ENCODE results near the gene TMEM132C. TPM values are rescaled to one million over a fixed set of nuclear protein-coding genes. Genes with fewer than 3 reads are reported as not detected.

TMEM132C gene
- polyA plus RNA-seq, 1 experiment: not detected

- Histone ChIP-seq H3K9me3 (ENCODE audit: control insufficient read depth, insufficient read depth, low read length) (peaks cover 45% of the 10 kb centered on the region; the same call in 1 of the 2 replicates), H3K4me3 (ENCODE audit: low read depth, low read length) (no peak overlapping the region), H3K27me3 (ENCODE audit: control insufficient read depth, insufficient read depth, low read length) (no peaks in the 10 kb centered on the region), H3K27ac (ENCODE audit: low read depth, low read length) (no peak overlapping the region)
- CTCF ChIA-PET: no interaction called here
- POLR2A ChIA-PET: no interaction called here
- TF ChIP-seq CTCF (IDR thresholded peaks at IDR 0.05; ENCODE audit: low read depth, low read length): no peak
- no peak for DNase-seq (ENCODE audit: low read depth, low spot score)
These were observed 371.0 kb downstream of the TMEM132C start for GRCh38 chr12:128637642-128638606.

- CTCF ChIA-PET: no interaction called here
- peaks cover 44% of the 10 kb centered on the region; the same call in 1 of the 2 replicates for H3K9me3 ChIP-seq (ENCODE audit: control insufficient read depth, insufficient read depth, low read length)
- no peak for TF ChIP-seq CTCF (IDR thresholded peaks at IDR 0.05; ENCODE audit: low read depth, low read length)
- no peak overlapping the region for H3K4me3 ChIP-seq (ENCODE audit: low read depth, low read length)
- DNase-seq (ENCODE audit: low read depth, low spot score): no peak
- no peak overlapping the region for H3K27ac ChIP-seq (ENCODE audit: low read depth, low read length)
- POLR2A ChIA-PET: no interaction called here
- H3K27me3 ChIP-seq (ENCODE audit: control insufficient read depth, insufficient read depth, low read length): no peaks in the 10 kb centered on the region
These were observed 372.1 kb downstream of the TMEM132C start for GRCh38 chr12:128639089-128639488.

GRCh38 chr12:128643155-128643554, 376.2 kb downstream of the TMEM132C start:
- TF ChIP-seq CTCF (IDR thresholded peaks at IDR 0.05; ENCODE audit: low read depth, low read length): no peak
- ChIA-PET POLR2A (no interaction called here), CTCF (no interaction called here)
- Histone ChIP-seq H3K27me3 (ENCODE audit: control insufficient read depth, insufficient read depth, low read length) (no peaks in the 10 kb centered on the region), H3K4me3 (ENCODE audit: low read depth, low read length) (no peak overlapping the region), H3K27ac (ENCODE audit: low read depth, low read length) (no peak overlapping the region), H3K9me3 (ENCODE audit: control insufficient read depth, insufficient read depth, low read length) (peaks cover 38% of the 10 kb centered on the region)
- no peak for DNase-seq (ENCODE audit: low read depth, low spot score)

GRCh38 chr12:128644664-128645296, 377.8 kb downstream of the TMEM132C start:
- CTCF ChIA-PET: no interaction called here

More at GRCh38 chr12:128644664-128645296, 377.8 kb downstream of the TMEM132C start:
- Histone ChIP-seq H3K27me3 (ENCODE audit: control insufficient read depth, insufficient read depth, low read length) (no peaks in the 10 kb centered on the region), H3K9me3 (ENCODE audit: control insufficient read depth, insufficient read depth, low read length) (peaks cover 48% of the 10 kb centered on the region), H3K4me3 (ENCODE audit: low read depth, low read length) (no peak overlapping the region), H3K27ac (ENCODE audit: low read depth, low read length) (no peak overlapping the region)
- no peak for DNase-seq (ENCODE audit: low read depth, low spot score)
- TF ChIP-seq CTCF (IDR thresholded peaks at IDR 0.05; ENCODE audit: low read depth, low read length): no peak
- POLR2A ChIA-PET: no interaction called here

Data from AG04450 (cell line).